Fibroblast of pulmonary artery (primary cell): ENCODE results near the gene USP9X.
"Not testable (repeated sequence)": the region's sequence is repeated elsewhere in the genome, so short reads cannot be mapped to it uniquely, and the experiment has no call there.

ENCODE experiments used
- DNase-seq: peaks from one replicate; pipeline ENCODE4 v3.0.0-alpha.2; 2010; ENCODE audit warnings: low read depth
- H3K4me3 ChIP-seq: replicated peaks from 2 replicates; pipeline ENCODE4 v1.5.1; 2011; ENCODE audit warnings: low read depth, mild to moderate bottlenecking, control low read depth, low read length, moderate library complexity
- CTCF ChIP-seq: IDR thresholded peaks from 2 replicates; pipeline ENCODE4 v1.5.1; 2011; ENCODE audit warnings: mild to moderate bottlenecking, control low read depth, low read length, inconsistent platforms; ENCODE audit errors: missing control alignments

USP9X gene

GRCh38 chrX:41145920-41146608, 60.8 kb downstream of the USP9X start:
- DNase-seq = peak; percentile 80
- TF ChIP-seq CTCF = peak; percentile 11
- H3K4me3 ChIP-seq = no peak overlapping the region

DNA sequence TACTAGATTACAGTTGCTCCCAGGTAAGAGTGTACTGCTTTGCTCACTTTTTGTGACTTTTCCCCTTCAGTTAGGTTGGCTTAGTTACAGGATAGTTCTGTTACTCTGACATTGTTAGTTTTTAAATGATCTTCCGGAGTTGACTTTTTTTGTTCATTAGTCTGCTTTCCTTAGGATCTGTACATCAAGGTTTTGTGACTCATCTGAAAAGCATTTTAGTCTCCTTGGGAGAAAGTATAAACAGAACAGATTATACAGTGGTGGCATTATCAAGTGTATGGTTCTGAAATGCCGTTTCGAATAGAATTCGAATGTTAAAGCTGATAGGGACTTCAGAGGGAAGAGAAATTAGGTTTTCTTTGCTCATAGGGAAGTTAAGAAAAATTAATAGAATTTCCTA, 63.3 kb downstream of the USP9X start:
- peak; percentile 61 for DNase-seq
- no peak overlapping the region for H3K4me3 ChIP-seq
- no peak for TF ChIP-seq CTCF

DNA sequence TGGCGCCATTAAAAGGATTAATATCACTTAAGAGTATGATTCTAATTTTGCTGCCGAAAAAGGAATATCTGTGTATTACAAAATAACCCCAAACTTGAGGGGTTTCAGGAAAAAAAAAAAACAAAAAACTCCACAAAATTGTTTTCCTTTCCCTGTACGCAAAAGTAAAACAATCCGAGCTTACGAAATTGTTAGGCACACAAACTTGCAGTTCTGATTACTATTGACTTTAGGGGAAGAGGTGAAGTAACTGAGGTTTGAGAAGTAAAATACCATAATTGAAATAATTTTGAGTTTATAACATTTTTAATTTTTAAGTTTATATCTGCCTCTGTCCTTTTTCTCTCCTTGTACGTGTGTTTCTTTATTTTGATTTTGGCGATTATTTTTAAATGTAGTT, 64.8 kb downstream of the USP9X start:
- DNase-seq = no peak
- TF ChIP-seq CTCF = no peak
- H3K4me3 ChIP-seq = no peak overlapping the region

DNA sequence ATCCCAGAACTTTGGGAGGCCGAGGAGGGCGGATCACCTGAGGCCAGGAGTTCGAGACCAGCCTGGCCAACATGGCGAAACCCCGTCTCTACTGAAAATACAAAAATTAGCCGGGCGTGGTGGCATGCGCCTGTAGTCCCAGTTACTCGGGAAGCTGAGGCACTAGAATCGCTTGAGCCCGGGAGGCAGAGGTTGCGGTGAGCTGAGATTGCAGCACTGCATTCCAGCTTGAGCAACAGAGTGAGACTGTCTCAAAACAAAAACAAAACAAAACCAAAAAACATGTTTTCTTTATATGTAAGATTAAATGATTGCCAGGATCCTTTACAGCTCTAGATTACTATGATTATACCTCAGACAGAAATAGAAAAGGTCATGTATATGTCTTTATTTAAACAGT, 66.5 kb downstream of the USP9X start:
- H3K4me3 ChIP-seq = not testable (repeated sequence)

DNA sequence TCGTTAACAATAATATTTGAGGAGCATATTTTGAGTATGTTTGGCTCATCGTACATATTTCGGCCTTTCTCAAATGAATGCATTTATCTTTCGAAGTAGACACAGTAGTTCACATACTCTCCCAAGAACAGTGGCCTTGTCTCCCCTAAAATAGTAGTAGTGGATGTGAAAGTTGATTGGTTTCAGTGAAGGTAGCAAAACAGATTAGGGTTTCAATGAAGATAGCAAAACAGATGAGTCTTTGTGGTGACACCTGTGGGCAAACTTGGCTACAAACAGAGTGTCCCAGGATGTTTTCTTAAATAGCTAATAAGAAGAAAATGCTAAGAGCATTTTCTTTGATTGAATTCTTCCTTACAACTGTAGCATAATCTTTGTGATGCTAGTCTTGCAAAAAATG, 67.0 kb downstream of the USP9X start:
- no peak overlapping the region for H3K4me3 ChIP-seq
- DNase-seq = no peak
- no peak for TF ChIP-seq CTCF

More for the DNA sequence above, 66.5 kb downstream of the USP9X start:
- not testable (repeated sequence) for DNase-seq

GRCh38 chrX:41153448-41153847, 68.2 kb downstream of the USP9X start:
- no peak overlapping the region for H3K4me3 ChIP-seq
- TF ChIP-seq CTCF = no peak
- no peak for DNase-seq

DNA sequence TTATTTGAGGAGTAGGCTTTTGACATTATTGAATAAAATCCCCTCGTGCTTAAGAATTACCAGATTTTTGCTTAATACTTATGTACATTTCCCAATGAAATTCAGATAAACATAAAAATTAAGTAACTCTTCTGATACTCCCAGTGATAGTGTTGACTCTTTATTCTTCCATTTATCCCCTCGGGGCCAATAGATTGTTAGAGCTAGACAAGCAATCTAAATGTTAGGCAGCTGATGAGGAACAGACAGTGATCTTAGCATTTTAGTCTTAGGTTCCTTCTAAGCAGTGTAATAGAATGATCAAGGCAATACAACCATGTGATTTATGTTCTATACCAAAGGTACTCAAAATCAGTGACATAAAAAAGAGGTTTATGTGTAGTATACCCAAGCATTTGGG, 68.7 kb downstream of the USP9X start:
- DNase-seq = no peak
- TF ChIP-seq CTCF = no peak
- H3K4me3 ChIP-seq = no peak overlapping the region
